ENCODE data around the gene NFATC2.

The NFATC2 gene

GRCh38 chr20:51362254-51362653 is 180.3 kb downstream of the NFATC2 start:
- TF ChIP-seq TAF1 (IDR thresholded peaks at IDR 0.05; ENCODE audit: borderline replicate concordance, insufficient read depth, low read length) (no peak), FOXP2 (optimal IDR thresholded peaks at IDR 0.05; ENCODE audit: borderline replicate concordance, extremely low read depth, extremely low read length, insufficient read depth) (no peak), POLR2AphosphoS5 (IDR thresholded peaks at IDR 0.05; ENCODE audit: low read depth, low read length) (no peak), SIN3A (IDR thresholded peaks at IDR 0.05; ENCODE audit: borderline replicate concordance, insufficient read depth, low read length) (no peak), REST (IDR thresholded peaks at IDR 0.05; ENCODE audit: insufficient read depth in 1 of 2, low read depth in 2 of 2, low read length in 2 of 2) (no peak)

- TF ChIP-seq POLR2AphosphoS5 (IDR thresholded peaks at IDR 0.05; ENCODE audit: low read depth, low read length) = no peak
- TF ChIP-seq SIN3A (IDR thresholded peaks at IDR 0.05; ENCODE audit: borderline replicate concordance, insufficient read depth, low read length) = no peak
- no peak for TF ChIP-seq FOXP2 (optimal IDR thresholded peaks at IDR 0.05; ENCODE audit: borderline replicate concordance, extremely low read depth, extremely low read length, insufficient read depth)
- no peak for TF ChIP-seq TAF1 (IDR thresholded peaks at IDR 0.05; ENCODE audit: borderline replicate concordance, insufficient read depth, low read length)
Observed at GRCh38 chr20:51361258-51361657, 181.3 kb downstream of the NFATC2 start.

- TF ChIP-seq SIN3A (IDR thresholded peaks at IDR 0.05; ENCODE audit: borderline replicate concordance, insufficient read depth, low read length) (no peak), TAF1 (IDR thresholded peaks at IDR 0.05; ENCODE audit: borderline replicate concordance, insufficient read depth, low read length) (no peak), POLR2AphosphoS5 (IDR thresholded peaks at IDR 0.05; ENCODE audit: low read depth, low read length) (no peak), REST (IDR thresholded peaks at IDR 0.05; ENCODE audit: insufficient read depth in 1 of 2, low read depth in 2 of 2, low read length in 2 of 2) (no peak), FOXP2 (optimal IDR thresholded peaks at IDR 0.05; ENCODE audit: borderline replicate concordance, extremely low read depth, extremely low read length, insufficient read depth) (no peak)
Observed at GRCh38 chr20:51360451-51361201, 181.9 kb downstream of the NFATC2 start.

GRCh38 chr20:51359947-51360346 is 182.6 kb downstream of the NFATC2 start:
- no peak for TF ChIP-seq REST (IDR thresholded peaks at IDR 0.05; ENCODE audit: insufficient read depth in 1 of 2, low read depth in 2 of 2, low read length in 2 of 2)
- TF ChIP-seq POLR2AphosphoS5 (IDR thresholded peaks at IDR 0.05; ENCODE audit: low read depth, low read length) = no peak
- TF ChIP-seq FOXP2 (optimal IDR thresholded peaks at IDR 0.05; ENCODE audit: borderline replicate concordance, extremely low read depth, extremely low read length, insufficient read depth) = no peak
- no peak for TF ChIP-seq SIN3A (IDR thresholded peaks at IDR 0.05; ENCODE audit: borderline replicate concordance, insufficient read depth, low read length)
- no peak for TF ChIP-seq TAF1 (IDR thresholded peaks at IDR 0.05; ENCODE audit: borderline replicate concordance, insufficient read depth, low read length)

GRCh38 chr20:51359401-51359800 is 183.1 kb downstream of the NFATC2 start:
- TF ChIP-seq FOXP2 (optimal IDR thresholded peaks at IDR 0.05; ENCODE audit: borderline replicate concordance, extremely low read depth, extremely low read length, insufficient read depth) = no peak

GRCh38 chr20:51358032-51358724 is 184.3 kb downstream of the NFATC2 start:
- no peak for TF ChIP-seq SIN3A (IDR thresholded peaks at IDR 0.05; ENCODE audit: borderline replicate concordance, insufficient read depth, low read length)
- TF ChIP-seq FOXP2 (optimal IDR thresholded peaks at IDR 0.05; ENCODE audit: borderline replicate concordance, extremely low read depth, extremely low read length, insufficient read depth) = no peak
- no peak for TF ChIP-seq TAF1 (IDR thresholded peaks at IDR 0.05; ENCODE audit: borderline replicate concordance, insufficient read depth, low read length)
- TF ChIP-seq POLR2AphosphoS5 (IDR thresholded peaks at IDR 0.05; ENCODE audit: low read depth, low read length) = no peak
- no peak for TF ChIP-seq REST (IDR thresholded peaks at IDR 0.05; ENCODE audit: insufficient read depth in 1 of 2, low read depth in 2 of 2, low read length in 2 of 2)

Data from PFSK-1 (cell line).